Fibroblast of peridontal ligament (primary cell): ENCODE data around the gene TSHZ1.

Source experiments
- DNase-seq: peaks from one replicate; pipeline ENCODE4 v3.0.0-alpha.2; 2010; ENCODE audit errors: extremely low read depth

Gene TSHZ1

DNA sequence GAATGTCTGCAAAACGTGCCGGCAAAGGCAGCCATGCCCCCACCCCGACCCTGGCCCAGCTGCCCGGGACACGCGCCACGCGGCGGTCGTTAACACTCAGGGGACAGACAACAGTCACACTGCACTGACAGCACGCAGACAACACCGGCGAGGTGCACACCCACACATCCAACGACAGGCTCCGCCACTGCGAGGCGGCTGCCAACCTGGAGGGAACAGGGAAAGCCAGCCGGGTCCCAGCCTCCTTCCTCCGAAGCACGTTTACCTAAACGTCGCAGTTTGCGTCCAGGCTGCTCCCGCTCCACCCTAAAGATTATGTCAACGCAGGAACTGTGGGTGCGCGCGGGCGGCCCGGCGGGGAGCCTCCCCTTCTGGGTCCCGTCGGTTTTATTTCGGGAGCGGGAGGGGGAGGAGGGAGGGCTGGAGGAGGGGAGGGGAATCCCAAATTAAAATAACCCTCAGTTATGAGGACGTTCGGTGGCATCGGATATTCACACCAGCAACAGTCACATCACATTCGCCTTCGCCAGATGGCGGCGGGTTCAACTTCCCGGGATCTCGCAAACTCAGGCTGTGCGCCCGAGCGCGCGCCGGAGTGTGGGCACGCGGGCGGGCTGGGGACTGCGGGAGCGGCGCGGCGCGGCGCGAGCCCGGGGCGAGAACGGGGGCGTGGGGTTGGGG, 2.3 kb upstream of the TSHZ1 start:
- DNase-seq, result peak; percentile 50

DNA sequence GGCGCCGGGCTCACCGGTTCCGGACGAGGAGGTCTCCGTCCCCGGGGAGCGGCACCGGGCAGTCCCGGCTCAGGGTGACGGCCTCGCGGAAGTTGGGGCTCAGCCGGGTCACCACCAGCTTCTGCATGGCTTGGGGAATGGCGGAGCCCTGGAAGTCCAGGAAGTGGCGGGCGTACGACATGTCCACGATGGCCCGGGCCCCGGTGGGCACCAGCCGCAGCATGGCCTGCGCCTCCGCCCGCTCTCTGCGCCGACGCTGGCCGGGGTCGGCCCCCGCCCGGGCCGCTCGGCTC, 1.8 kb upstream of the TSHZ1 start:
- DNase-seq, result no peak

DNA sequence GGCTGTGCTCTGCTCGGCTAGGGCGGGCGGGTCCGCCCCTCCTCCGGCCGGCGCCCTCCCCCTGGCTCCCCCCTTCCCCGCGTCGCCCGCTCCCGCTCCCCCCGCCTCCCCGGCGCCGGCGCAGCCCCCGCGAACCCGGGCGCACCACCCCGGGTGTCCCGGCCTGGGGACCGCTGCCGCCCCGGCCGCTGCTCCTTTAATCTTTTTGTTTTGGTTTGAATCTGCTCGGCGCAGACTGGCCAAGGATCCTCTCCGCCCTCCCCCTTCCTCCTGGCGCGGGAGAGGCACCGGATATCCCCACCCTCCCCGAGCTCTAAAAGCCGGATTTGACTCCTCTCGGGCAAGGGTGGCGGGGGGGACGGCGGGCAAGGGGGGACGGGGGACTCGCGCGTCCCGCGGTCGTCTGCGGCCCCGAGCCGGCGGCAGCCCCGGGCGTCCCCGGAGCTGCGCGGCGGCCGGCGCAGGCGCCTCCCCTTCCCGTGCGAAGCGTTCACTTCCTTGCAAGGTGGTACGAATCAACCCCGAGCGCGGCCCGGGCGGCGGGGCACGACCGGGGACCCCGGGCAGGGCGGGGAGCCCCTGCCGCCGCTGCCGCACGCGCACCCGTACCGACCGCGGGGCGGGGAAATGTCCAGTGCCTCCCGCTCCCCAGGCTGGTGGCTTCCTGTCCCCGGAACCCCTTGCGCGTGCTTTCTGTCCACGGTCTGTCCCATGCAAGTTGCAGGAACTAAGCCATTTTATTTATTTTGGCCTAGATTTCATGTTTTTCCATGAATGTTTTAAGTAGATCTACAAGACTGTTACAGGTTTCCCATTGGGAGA, 1.3 kb upstream of the TSHZ1 start, which contains the start of gene PTGR3:
Gene PTGR3, minus strand, starts transcription at position 11 of the 822 bp plus-strand sequence. CDS start 81 bp downstream, outside the sequence.
- peak; percentile 70 for DNase-seq

DNA sequence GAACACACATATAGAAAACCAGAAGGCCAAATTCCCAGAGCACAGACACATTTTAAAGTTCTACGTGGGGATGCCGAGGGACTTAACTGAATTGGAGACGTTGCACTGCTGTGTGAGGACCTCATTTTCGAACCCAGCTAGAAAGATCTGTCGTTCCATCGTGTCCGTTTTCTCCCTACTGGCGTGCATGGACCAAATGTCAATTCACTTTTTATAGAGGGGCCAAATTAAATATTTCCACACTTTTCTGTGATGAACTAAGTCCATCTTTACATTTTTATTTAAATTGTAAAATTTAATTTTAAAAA, 692 bp upstream of the TSHZ1 start:
- peak; percentile 53 for DNase-seq

DNA sequence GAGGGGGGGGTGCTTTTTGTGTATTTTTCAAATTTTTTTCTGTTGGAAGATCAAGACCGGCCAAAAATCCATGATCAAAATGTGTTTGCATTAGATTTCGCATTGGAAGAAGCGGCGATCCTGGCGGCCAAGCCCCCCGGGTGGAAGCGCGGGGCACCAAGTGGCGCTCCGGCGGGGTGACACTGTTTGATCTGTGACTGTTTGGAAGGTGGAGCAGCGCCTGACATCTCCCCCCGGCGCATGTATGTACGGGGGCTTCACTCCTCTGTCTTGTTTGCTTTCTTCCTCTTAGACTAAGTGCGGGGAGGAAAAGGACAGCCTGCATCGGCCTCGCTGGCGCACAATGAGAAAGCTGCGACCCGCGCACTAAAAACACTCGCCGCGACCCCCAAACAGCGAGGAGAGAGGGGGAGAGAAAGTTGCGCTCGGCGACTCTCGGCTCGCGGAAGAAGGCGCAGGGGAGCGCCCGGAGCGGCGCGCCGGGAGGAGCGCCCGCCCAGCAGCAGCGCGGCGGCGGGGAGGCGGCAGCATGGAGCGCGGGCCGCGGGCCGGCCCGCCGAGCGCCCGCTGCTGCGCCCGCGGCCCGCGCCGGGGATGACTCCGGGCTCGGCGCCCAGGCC, 515 bp downstream of the TSHZ1 start:
- no peak for DNase-seq

DNA sequence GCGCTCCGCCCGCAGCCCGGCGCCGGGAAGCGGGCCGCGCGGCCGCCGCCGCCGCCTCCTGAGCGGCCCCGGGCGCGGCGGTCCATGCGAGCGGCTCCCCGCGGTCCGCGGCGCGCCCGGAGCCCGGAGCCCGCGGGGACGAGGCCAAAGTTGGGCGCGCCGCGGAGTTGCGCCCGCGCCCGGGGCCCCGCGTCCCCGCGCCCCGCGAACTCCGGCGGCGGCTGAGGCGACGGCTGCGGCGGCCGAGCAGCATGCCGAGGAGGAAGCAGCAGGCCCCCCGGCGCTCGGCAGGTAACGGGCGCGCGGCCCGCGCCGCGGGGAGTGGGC, 992 bp downstream of the TSHZ1 start:
- no peak for DNase-seq

DNA sequence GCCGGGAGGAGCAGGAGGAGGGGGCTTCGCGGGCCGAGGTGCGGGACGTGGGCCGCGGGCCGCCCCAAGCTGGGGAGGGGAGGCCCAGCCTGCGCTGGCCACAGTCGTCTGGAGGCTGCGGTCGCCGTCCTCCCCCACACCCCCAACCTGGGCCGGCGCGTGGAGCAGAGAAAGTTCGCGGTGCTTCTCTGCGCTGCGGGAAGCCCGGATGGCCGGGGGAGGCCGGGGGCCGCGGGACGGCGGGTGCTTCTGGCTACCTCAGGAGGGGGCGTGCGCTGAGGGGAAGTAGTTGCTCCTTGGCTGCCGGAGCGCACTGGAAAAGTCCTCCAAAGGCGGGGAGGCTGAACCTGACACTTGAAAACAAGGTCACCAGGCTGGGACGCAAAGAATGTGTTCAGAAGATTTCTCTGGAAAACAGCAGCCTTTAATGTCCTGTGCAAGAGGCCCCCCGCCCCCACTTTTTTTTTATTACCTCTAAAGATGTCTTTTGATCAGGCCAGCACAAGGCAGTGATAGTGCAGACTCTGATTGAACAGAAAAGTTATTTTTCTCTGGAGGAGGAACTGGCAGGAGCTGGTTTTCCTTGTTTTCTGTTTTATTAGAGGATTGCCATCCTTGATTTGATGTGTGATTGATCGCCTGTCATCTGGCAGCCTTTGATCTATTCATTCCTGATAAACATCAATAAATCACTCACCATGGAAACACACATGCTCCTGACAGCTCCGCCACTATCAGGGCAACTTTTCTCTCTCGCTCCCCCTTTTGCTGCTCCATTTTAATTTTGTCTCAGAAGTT, 1.6 kb downstream of the TSHZ1 start:
- no peak for DNase-seq

DNA sequence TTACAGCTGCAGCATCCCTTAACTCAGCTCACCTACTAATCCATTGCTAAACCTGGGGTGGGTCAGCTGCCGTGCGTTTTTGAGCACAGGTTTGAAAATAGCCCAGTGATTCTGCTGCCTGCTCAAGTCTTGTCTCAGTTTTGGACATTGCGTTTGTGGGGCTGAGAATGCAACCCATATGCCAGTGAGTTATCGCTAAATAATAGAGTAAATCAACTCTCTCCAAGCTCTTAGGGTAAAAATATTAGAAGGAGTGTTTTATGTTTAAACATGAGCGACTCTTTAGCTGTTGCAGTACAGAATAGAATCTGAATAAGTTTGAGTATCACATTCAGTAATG, 2.1 kb downstream of the TSHZ1 start:
- no peak for DNase-seq

DNA sequence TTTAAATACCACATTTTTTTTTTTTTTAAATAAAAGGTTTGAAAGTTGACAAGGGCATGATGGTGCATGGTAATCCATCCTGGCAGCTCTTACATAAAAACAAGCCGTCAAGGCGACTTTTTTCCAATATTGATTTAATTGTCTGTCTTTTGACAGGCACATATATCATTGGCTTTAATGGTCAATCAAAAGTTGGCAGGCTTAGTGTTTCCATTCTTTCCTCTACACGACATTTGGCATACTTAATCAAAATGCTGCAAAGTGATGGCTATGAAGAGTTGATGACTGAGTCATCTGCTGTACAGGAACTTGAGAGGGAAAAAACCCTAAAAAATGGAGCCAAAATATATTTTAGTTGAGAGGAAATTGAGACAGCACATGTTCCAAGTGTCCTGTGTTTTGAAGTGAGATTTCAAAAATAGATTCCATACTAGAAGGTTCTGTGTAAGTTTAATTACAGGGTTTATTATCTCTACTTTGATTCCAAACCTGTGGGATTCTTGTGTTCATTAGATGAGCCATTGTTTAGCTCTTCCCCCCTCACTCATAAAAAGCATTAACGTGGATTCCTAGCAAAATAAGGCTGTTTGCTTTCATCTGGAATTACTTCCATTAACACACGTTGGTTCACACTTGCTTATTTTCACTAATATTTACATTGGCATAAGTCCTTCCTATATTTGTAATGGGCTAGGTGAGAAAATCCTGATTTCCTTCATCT, 3.2 kb downstream of the TSHZ1 start:
- peak; percentile 57 for DNase-seq

DNA sequence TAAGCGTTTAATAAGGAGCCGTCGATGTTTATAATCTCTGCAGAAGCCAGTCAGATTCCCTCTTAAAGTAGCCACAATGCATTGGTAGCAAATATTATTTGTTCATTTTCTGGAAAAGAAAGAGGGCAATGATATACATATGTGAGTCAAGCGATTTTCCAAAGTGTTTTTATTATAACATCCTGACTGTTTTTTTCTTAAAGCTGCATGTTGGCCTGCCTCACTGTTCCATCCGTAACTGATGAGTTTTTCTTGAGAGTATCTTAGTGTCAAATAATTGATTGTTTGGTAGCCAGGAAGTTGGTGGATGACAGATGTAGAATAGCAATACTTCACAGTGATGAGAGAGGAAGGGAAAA, 3.7 kb downstream of the TSHZ1 start:
- no peak for DNase-seq

DNA sequence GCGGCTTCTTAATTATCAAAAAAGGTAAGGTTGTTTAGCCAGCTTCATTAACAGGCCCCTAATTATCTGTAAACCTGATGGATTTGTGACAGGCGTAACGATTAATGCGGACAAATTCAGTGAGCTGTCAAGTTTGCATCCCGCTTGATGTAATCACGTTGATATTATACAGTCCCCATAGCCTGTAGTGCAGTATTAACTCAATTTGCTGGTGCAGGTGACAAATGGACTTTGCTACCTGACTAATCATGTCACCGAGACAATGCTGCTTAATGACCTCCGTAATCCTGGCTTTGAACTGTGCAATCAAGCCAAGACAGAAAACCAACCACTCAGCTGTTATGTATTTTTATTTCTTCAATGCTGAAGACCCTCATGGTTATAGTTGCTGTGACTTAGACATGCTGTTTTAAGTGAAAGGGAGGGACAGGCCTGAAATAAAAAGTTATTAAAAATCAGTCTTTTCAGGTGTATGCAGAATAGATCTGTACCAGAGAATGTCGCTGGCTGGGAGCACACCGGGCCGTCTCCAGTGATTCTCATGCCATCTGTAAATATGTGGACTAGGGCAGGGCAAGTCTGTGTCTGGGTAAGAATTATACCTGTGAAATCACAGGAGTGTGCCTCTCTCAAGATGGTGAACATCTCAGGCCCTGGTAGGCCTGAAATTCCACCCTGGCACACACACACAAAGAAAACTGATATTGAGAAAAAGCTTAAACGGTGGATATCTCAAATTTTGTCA, 4.3 kb downstream of the TSHZ1 start:
- DNase-seq, result no peak

DNA sequence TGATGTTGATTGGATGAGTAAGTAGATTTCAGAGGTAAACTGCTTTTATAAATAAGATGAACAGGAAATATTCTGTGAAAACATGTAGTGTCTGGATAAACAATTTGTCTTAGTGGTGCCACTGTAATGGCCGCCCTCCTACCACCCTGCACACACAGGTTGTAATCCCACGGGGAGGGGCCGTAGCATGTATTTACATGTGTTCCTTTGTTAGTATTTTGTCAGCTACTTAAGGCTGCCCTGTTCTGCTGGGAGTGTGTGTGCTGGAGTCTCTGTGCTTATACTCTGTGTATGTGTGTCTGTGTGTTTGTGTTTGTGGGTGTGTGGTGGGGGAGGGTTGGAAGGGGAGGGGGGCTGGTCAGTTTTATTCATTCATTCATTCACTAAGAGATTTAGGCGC, 5.1 kb downstream of the TSHZ1 start:
- no peak for DNase-seq

DNA sequence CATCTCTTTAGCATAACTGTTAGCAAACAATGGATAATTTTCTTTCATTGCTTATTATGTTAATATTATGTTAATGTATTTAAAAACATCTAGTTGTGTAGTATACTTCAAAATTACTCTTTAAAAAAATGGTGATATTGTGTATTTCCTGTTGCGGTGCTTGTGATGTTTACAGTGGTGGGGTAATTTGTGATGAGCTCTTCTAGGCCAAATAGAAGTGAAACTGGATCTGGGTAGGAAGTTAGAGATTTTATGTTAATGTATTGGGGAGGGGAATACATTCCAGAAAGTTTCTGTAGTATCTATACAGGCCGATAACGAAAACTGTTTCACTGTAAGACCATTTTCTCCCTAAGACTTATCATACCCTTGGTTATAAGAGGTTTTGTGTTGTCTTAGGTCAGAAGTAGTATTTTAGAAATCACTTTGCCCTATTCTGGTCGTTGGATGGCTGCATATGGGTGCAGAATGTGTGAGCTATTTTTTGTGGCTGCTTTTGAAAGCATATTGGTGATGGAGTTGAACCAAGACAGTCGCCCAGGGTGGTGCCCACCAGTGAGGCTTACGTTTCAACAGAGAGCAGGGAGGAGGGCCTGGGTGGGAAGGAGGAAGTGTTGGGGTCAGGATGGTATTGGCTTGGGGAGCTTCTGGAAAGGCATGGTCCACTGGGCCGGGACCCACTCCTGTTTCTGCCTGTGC, 5.8 kb downstream of the TSHZ1 start:
- peak; percentile 29 for DNase-seq

DNA sequence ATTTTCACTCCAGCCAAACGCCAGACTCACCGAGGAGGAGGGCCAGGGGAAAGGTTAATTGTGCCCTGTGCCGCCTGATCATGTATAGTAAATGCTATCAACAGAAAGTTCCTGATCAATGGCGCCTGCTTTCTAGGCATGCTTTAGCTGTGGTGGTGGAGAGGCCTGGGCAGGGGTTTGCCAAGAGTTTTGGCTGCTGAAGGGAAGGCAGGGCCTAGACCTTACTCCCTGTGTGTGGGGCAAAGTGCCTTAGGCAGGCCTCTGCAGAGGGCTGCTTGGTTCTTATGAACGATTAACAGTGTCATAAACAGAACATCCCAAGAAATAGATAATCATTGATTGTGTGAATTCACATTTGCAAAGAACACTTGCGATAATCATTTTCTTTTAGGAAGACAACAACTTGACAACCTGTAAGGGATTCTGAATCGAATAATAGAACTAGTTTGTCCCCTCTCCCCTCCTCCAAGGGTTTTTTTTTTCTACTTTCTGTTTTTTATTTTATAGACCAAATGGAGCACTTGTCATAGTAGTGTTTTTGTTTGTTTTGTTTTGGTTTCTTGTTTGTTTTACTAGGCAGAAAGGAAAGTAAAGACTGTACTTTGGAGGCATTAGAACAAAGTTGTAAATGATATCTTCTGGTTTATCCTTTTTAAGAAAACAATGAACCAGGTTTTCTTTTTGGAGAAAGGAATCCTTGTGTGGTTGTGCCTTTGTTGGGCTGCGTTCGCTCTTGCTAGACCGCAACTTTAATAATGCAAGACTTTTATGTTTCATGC, 6.5 kb downstream of the TSHZ1 start:
- DNase-seq, result no peak

DNA sequence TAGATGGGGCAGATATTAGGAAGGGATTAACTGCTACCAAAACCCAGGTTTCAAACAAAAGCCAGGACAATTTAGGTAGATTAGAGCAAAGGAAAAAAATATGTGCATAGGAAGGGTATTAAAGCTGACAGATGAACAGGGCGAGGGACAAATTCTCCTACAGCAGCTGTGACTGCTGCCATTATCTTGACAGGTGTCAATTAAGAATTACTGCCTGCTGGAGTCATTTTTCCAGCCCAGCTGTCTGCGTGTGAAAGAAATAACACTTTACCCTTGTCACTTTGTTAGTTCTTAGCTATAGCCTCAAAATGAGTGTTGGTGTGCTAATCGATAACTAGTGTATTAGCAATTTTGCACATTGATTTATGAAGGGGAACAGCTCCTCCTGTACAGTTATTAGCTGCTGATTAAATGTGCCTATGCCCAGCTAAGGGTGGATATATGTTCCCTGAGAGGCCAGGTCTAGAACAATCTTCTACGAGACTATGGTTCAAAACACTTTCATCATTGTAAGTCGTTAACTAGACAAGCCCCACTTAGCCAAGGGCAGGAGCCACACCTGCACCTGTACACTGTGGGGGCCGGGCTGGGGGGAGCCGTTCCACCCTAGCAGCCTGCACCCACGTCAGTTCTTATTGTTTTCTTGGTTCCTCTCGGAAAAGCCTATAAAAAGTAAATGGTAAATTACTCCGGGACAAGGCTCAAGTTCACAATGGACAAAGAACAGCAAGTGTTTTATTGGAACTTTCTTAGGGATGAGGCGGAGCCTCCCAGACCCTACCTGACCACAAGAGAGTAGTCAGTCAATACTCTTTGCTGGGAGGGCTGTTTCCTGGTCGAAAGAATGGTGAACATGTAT, 7.7 kb downstream of the TSHZ1 start:
- no peak for DNase-seq

DNA sequence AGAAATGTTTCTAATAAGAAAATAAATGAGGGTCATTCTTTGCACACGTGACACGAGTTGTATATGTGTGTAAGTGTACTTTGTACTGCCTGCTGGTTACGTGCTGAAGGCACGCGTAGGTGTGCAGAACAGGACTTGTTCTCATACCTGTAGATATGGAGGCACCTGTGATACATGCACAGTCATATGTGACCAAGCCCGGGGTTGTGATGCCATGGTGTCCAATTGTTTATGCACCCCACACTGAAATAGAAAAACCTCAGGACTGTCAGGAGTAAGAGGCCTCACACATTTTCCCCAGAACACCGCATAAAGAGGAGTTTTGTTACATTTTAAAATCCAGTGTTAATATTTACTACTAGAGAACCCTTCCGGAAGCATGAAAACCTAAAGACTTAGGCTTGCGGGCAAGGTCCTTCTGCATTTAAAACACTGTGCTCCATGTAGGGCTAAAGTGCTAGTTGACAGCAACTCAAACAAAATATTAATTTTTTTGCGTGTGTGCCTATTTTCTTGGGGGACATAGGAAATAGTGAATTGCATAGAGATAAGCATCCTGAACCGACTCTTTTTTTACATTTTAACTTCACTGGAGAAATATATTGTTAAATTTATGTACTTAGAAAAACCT, 9.3 kb downstream of the TSHZ1 start:
- no peak for DNase-seq

DNA sequence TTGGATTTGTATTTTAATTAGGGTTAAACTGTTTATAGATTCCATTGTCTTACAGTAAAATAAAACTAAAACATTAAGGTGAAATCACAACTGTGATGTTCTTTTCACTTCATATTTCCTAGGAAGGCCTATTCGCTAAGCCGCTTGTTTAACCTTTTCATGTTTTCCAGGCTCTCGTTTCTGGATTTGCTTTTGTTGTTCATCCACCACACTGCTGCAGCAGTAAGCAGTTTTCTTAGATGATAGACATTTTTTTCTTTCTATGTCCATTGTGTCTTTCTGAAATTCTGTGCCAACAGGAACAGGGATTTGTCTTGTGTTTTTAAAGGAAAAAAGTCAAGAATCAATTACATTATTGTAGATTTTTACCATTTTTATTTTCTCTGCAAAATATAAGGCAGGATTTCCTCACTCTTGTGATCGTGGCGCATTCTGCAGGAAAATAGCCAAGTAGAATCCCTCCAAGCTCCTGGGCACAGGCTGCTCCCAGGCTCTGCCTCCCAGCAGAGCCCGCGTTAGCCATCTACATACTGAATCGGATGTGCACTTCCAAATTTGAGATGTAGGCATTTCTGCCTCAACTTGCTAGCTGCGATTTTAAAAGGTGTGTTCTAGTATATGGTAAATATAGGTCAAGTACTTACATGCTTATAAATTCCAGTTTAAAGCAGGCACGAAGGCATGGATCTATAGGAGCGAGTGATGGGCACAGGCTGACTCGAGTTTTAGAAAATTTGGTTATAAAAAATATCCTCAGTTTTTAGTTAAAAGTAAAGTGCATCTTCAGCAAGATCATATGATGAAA, 10.2 kb downstream of the TSHZ1 start:
- no peak for DNase-seq

DNA sequence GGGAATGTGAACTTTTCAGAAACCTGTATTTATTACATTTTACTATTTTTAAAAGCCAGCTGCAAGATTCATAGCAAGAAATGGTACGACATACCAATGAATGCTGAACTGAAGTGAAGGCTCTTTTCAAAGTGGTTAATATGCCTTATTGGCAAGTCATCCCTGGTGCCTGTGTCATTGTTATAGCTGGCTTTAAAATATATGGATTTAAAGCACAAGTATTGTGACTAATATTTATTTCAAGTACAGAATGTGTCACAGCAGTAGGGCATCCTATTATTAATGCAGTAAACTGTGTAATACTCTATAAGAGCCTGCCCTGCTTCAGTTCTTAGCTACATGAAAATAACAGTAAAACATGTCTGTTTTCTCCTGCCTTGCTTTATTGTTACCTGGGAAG, 10.8 kb downstream of the TSHZ1 start:
- DNase-seq, result no peak
